ENCODE results near the gene UBE2E3.
A peak's percentile ranks its signal among the peaks of the same experiment; 100 is the strongest.

Gene UBE2E3

DNA sequence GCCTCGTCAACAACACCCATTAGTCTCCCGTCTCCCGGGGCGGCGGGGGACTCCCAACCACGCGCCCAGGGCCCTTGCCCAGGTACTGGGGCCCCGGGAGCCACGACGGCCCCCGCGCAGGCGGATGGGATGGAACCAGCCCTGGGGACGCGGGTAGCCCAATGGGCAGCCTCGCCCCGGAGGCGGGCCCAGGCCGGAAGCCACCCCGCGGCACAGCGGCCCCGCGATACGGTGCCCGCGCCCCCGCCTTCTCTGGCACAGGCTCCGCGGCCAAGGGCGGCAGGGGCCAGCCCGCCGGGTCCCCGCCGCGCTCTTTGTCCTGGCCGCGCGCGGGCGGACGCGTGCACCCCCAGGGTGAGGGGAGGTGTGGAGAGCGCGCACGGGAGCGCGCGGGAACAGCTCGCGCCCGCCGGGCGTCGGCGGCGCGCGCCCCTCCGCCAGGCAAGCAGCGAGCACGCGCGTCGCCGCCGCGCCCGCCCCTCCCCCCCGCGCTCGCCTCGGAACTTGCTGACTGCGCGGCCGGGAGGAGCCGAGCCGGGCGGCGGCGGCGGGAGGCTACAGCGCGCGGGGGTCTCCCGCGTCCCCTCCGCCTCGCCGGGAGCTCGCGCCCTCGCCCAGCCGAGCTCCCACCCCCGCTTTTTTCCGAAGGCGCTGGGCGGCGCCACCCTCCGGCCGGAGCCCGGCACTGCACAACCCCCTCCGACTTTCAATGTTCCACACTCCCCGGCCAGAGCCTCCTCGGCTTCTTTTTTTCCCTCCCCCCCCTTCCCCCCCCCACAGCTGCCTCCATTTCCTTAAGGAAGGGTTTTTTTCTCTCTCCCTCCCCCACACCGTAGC, at the start of gene UBE2E3:
Gene UBE2E3, plus strand, starts transcription at position 500 of the 837 bp plus-strand sequence. CDS start 1,438 bp downstream, outside the sequence.
- DNase-seq (ENCODE audit: low read depth in 2 of 2) = peak; percentile 59 to 71

DNA sequence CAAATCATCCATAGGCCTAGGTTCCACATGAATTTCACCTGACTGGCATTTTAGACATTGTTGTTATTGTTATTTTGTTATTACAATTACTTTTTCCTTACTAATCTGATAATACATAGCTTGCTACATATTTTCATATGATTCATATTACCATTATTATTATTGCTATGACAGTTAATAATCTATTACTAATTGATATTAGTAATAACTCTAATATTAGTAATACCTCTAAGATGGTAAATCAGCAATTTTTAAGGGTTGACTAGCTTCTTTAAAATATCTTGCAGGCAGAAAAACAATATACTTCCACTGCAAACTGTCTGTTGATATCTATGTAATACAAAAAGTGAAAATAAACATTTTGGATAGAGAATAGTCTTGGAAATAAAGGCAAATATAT, 48.6 kb upstream of the UBE2E3 start:
- DNase-seq (ENCODE audit: low read depth in 2 of 2) = no peak

- no peak for DNase-seq (ENCODE audit: low read depth in 2 of 2)
These were observed 47.1 kb upstream of the UBE2E3 start for GRCh38 chr2:180933332-180933731.

GRCh38 chr2:180934911-180935310, 45.5 kb upstream of the UBE2E3 start:
- DNase-seq (ENCODE audit: low read depth in 2 of 2) = no peak

GRCh38 chr2:180937480-180937879, 42.9 kb upstream of the UBE2E3 start:
- DNase-seq (ENCODE audit: low read depth in 2 of 2) = peak in 1 of 2 donors; percentile 2

GRCh38 chr2:180938451-180938850, 42.0 kb upstream of the UBE2E3 start:
- DNase-seq (ENCODE audit: low read depth in 2 of 2) = no peak

DNA sequence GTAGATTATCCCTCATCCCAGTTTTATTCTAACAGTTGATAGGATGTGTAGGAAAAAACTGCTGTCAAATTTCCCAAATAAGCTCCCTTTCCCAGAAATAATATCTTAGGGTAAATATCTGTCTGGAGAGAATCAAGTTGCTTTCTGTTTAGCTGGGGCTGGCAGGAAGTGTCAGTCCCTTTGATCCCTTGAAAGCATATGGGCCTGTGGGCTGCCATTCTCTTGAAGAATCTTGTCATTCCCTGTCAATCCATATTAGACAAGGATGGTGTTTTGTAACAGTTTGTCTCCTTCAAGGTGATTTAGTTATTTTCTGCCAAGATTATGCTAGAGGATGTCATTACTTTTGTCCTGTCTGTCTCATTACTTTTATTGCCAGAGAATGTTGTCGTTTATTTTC, 37.1 kb upstream of the UBE2E3 start:
- no peak for DNase-seq (ENCODE audit: low read depth in 2 of 2)

DNA sequence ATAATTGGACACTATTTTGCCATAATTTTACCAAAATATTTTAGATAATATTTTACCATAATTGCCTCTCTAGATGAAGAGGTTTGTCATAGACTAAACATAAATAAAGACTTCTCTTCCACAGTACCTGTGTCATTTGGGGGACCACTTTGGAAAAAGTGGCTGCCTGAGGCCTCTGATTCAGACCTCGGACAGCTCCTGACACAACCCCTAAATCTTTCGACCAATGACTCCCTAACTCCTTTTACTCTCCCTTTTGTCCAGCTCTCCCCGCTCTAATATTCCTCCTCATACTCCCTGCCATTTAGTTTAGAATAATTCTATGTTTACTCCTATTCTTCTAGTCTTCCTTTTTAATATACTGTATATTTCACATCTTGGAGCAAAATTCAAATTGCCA, 36.0 kb upstream of the UBE2E3 start:
- no peak for DNase-seq (ENCODE audit: low read depth in 2 of 2)

DNA sequence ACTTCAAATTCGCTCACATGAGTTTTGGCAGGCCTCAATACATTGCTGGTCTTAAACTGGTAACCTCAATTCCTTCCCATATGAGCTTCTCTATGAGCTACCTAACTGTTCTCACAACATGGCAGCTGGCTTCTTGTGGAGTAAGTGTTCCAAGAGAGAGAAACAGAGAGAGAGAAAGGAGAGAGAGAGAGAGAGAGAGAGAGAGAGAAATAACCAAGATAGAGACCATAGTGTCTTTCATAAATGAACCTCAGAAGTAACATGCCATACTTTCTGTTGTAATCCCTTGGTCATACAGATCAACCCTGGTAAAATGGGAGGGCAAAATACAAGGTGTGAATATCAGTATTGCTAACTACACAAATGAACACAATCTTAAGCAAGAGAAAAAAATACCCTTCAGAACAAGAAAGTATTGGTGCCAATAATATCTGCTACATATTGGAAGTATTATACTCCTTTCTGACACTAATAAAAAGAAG, 33.2 kb upstream of the UBE2E3 start:
- no peak for DNase-seq (ENCODE audit: low read depth in 2 of 2)

DNA sequence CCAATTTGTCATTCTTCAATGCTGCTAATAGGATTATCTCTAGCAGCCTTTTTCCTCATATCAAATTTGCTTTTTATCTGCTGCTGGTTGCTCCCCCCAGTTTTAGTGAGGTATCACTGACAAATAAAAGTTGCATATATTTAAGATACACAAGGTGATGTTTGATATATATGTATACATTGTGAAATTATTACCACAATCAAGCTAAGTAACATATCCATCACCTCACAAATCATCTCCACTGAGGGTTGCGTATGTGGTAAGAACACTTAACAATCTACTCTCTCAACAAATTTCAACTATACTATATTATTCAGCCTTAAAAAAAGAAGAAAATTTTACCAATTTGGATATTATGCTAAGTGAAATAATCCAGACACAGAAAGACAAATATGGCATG, 30.5 kb upstream of the UBE2E3 start:
- DNase-seq (ENCODE audit: low read depth in 2 of 2) = no peak

- DNase-seq (ENCODE audit: low read depth in 2 of 2) = no peak
These were observed 28.3 kb upstream of the UBE2E3 start for GRCh38 chr2:180952082-180952481.

- no peak for DNase-seq (ENCODE audit: low read depth in 2 of 2)
These were observed 27.6 kb upstream of the UBE2E3 start for GRCh38 chr2:180952731-180953336.

- no peak for DNase-seq (ENCODE audit: low read depth in 2 of 2)
These were observed 26.9 kb upstream of the UBE2E3 start for GRCh38 chr2:180953550-180953949.

DNA sequence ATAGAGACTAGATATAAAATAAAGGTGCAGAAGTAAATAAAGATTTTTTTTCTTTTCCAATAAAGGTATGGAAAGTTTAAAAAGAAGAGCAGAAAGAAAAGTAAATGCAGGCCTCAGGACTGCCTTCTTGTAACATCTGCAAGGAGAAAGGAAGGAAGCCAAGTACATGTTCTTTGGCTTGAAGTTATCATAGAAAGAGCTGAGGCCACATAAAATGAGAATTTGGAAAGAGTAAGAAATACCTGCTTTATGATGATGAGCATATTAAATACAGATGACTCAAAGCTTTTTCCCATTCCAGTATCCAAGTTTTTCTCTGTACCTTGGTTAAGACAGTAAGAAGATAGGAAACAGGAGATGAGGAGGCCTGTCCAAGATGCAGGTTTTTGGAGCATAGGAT, 25.3 kb upstream of the UBE2E3 start:
- no peak for DNase-seq (ENCODE audit: low read depth in 2 of 2)

DNA sequence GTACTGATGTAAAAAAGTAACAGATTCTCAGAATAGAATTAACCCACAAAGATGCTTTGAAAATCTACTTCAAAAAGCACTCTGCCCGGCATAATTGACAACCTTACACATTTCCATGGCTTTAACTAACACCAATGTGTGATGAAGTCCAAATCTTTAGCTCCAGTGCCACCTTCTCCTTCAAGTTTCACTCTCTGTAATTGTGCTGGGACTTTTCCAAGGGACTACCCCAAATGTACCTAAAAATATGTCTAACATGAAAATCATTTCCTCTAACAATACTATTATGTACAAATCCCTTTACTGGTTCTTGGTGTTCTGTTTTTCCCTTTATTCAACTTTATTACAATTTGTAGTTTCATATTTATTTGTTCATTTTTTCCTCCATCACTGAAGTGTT, 20.6 kb upstream of the UBE2E3 start:
- DNase-seq (ENCODE audit: low read depth in 2 of 2) = no peak

GRCh38 chr2:180960982-180961381, 19.4 kb upstream of the UBE2E3 start:
- DNase-seq (ENCODE audit: low read depth in 2 of 2) = no peak

- no peak for DNase-seq (ENCODE audit: low read depth in 2 of 2)
These were observed 17.6 kb upstream of the UBE2E3 start for GRCh38 chr2:180962727-180963314.

GRCh38 chr2:180966378-180966777, 14.0 kb upstream of the UBE2E3 start:
- no peak for DNase-seq (ENCODE audit: low read depth in 2 of 2)

DNA sequence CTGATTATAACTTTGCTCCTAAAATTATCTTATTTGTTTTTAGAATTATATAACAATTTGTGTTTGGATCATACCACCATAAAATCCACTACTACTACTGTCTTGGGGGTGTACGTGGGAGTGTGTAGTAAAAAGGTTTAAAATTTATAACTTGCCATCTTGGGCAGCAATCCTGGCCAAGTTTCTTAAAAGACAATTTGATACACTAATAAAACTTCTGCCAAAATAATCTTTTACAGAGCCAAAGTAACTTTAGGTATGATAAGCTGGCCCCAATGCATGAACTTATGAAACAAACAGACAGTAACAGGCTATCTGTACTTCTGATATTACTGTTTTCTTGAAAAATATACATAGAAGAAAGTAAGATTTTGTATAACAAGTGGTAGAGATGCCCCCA, 11.3 kb upstream of the UBE2E3 start:
- no peak for DNase-seq (ENCODE audit: low read depth in 2 of 2)

GRCh38 chr2:180970016-180970415, 10.4 kb upstream of the UBE2E3 start:
- DNase-seq (ENCODE audit: low read depth in 2 of 2) = no peak

GRCh38 chr2:180971811-180972210, 8.6 kb upstream of the UBE2E3 start:
- no peak for DNase-seq (ENCODE audit: low read depth in 2 of 2)

DNA sequence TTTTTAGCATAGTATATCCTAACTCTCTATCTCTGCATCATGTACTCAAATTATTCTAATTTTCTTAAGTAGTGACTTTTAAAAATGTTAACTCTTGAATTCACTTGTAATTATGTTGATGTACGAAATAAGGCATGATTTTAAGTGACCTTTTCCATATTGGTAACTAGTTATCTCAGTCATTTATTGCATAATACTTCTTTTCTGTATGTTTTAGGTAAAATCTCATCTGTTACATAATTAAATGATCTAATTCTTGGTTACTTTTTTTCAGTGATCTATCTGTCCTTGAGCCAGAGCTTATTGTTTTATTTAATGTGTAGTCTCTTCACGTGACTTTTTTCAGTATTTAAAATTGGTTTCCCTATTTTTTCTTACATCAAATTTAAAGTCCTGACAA, 4.8 kb upstream of the UBE2E3 start:
- no peak for DNase-seq (ENCODE audit: low read depth in 2 of 2)
